CD14-positive monocyte (primary cell): Measurements from ENCODE around the gene DHCR7. TPM values are rescaled to one million over a fixed set of nuclear protein-coding genes. Genes with fewer than 3 reads are reported as not detected.

Experiments
- DNase-seq, 3 donors: peaks; one replicate each; pipeline ENCODE4 v3.0.0-alpha.2; 2011 to 2022
- H2AFZ ChIP-seq: 2 replicates; pipeline ENCODE4 v1.6.0; 2012; ENCODE audit warnings: mild to moderate bottlenecking, low read depth, low read length, inconsistent platforms; ENCODE audit not compliant: insufficient read depth, poor library complexity, severe bottlenecking
- H3K27ac ChIP-seq, 2 donors: 1 replicate in 1 of 2; 2 replicates in 1 of 2; pipeline ENCODE4 v1.5.1; 2012 to 2013; ENCODE audit warnings: low read length in 2 of 2, control low read depth in 1 of 2, inconsistent platforms in 1 of 2, low read depth in 1 of 2, mild to moderate bottlenecking in 1 of 2
- H3K27me3 ChIP-seq, 2 donors: one replicate each; pipeline versions ENCODE4 v1.6.0 to v1.6.1; 2011 to 2013; ENCODE audit warnings: low read length in 2 of 2; ENCODE audit not compliant: control insufficient read depth in 2 of 2, insufficient read depth in 2 of 2
- H3K36me3 ChIP-seq, 2 donors: replicated peaks in 1 of 2; 1 replicate in 1 of 2; 2 replicates in 1 of 2; pipeline versions ENCODE4 v1.5.1 to v1.6.1; 2012 to 2013; ENCODE audit warnings: low read length in 2 of 2, control low read depth in 1 of 2, inconsistent platforms in 1 of 2, mild to moderate bottlenecking in 1 of 2; ENCODE audit not compliant: insufficient read depth in 2 of 2, control insufficient read depth in 1 of 2
- H3K4me1 ChIP-seq, 2 donors: 1 replicate in 1 of 2; 2 replicates in 1 of 2; pipeline versions ENCODE4 v1.5.1 to v1.6.1; 2012 to 2013; ENCODE audit warnings: low read length in 2 of 2, control low read depth in 1 of 2, inconsistent platforms in 1 of 2, mild to moderate bottlenecking in 1 of 2, moderate library complexity in 1 of 2; ENCODE audit not compliant: insufficient read depth in 2 of 2, control insufficient read depth in 1 of 2
- H3K4me2 ChIP-seq: replicated peaks from 2 replicates; pipeline ENCODE3; 2012; ENCODE audit warnings: low read length, moderate library complexity, mild to moderate bottlenecking; ENCODE audit not compliant: poor library complexity, severe bottlenecking; ENCODE audit errors: extremely low read depth
- H3K4me3 ChIP-seq, 3 experiments: fragments of 200-600 bp in 1 of 3; sonication (generic) in 1 of 3; replicated peaks in 1 of 3; 1 replicate in 2 of 3; 2 replicates in 1 of 3; pipeline ENCODE4 v1.5.1; 2011 to 2013; ENCODE audit warnings: low read length in 3 of 3, mild to moderate bottlenecking in 3 of 3, control low read depth in 2 of 3, low read depth in 2 of 3, inconsistent platforms in 1 of 3, moderate library complexity in 1 of 3
- H3K79me2 ChIP-seq: 2 replicates; pipeline ENCODE4 v1.6.0; 2012; ENCODE audit warnings: mild to moderate bottlenecking, control low read depth, inconsistent platforms, low read length, moderate library complexity; ENCODE audit not compliant: insufficient read depth
- H3K9ac ChIP-seq: 2 replicates; pipeline ENCODE4 v1.6.0; 2017; ENCODE audit warnings: low read length, mild to moderate bottlenecking; ENCODE audit not compliant: insufficient read depth, poor library complexity, severe bottlenecking
- H3K9me3 ChIP-seq, 2 donors: replicated peaks in 1 of 2; 1 replicate in 1 of 2; 2 replicates in 1 of 2; pipeline versions ENCODE4 v1.5.1 to v1.6.1; 2012 to 2013; ENCODE audit warnings: low read length in 2 of 2, control low read depth in 1 of 2; ENCODE audit not compliant: control insufficient read depth in 1 of 2, insufficient read depth in 1 of 2
- H4K20me1 ChIP-seq: 2 replicates; pipeline ENCODE4 v1.6.0; 2012; ENCODE audit warnings: mild to moderate bottlenecking, low read length, control low read depth, moderate library complexity; ENCODE audit not compliant: insufficient read depth
- H3K27ac Mint-ChIP-seq, 7 donors: one replicate each; pipeline ENCODE4 v1.8.0; 2020; ENCODE audit warnings: mild to moderate bottlenecking in 7 of 7, mixed read lengths in 7 of 7, moderate library complexity in 6 of 7, inconsistent platforms in 2 of 7
- H3K27me3 Mint-ChIP-seq, 3 donors: one replicate each; pipeline ENCODE4 v1.8.0; 2021 to 2022; ENCODE audit warnings: low read depth in 3 of 3, mild to moderate bottlenecking in 3 of 3, mixed read lengths in 3 of 3, moderate library complexity in 3 of 3, inconsistent platforms in 1 of 3
- H3K36me3 Mint-ChIP-seq, 2 donors: one replicate each; pipeline ENCODE4 v1.8.0; 2020; ENCODE audit warnings: mixed read lengths in 2 of 2, inconsistent platforms in 1 of 2, mild to moderate bottlenecking in 1 of 2
- H3K4me1 Mint-ChIP-seq: one replicate; pipeline ENCODE4 v1.8.0; 2020; ENCODE audit warnings: mild to moderate bottlenecking, mixed read lengths
- H3K4me3 Mint-ChIP-seq, 2 donors: one replicate each; pipeline ENCODE4 v1.8.0; 2020; ENCODE audit warnings: mild to moderate bottlenecking in 2 of 2, mixed read lengths in 2 of 2, moderate library complexity in 1 of 2
- H3K9me3 Mint-ChIP-seq, 7 donors: one replicate each; pipeline ENCODE4 v1.8.0; 2020 to 2022; ENCODE audit warnings: mixed read lengths in 7 of 7, mild to moderate bottlenecking in 6 of 7, moderate library complexity in 6 of 7, inconsistent platforms in 2 of 7
- CTCF ChIP-seq: fragments of 200-600 bp; IDR thresholded peaks from one replicate; pipeline ENCODE4 v1.8.0; 2022; ENCODE audit warnings: antibody characterized with exemption, mild to moderate bottlenecking
- WGBS: methylation state at CpG from one replicate; pipeline ENCODE4 v1.1.5; 2013; ENCODE audit warnings: missing lambda C conversion rate; ENCODE audit not compliant: insufficient coverage; 5-methylcytosine and 5-hydroxymethylcytosine counted together
- intact Hi-C, 2 donors: fragments of 100-400 bp; cut with micrococcal nuclease; formaldehyde crosslinking; loops; one replicate each; pipeline versions ENCODE4 v1.15.0 to v1.15.1; 2023
- polyA plus RNA-seq, 3 donors: library from polyadenylated mRNA; depleted of rRNA in 1 of 3; unstranded in 2 of 3; stranded (reverse) in 1 of 3; fragments of 300-500 nt in 2 of 3; fragments of >200 nt in 1 of 3; fragmentation: Illumina TruSeq in 2 of 3; gene quantifications; 1 replicate in 2 of 3; 2 replicates in 1 of 3; pipeline ENCODE4 v1.2.3, GENCODE V29; 2012 to 2021

DHCR7 gene
- polyA plus RNA-seq, 3 donors: 2.2 to 3.9 (median 2.2) TPM

- Histone ChIP-seq H2AFZ (no peak overlapping the region), H3K79me2 (no peaks in the 10 kb centered on the region), H3K4me3 (no peak overlapping the region), H3K4me1 (no peaks in the 10 kb centered on the region), H3K9ac (no peak overlapping the region), H3K9me3 (peaks cover 0 to 10% of the 10 kb centered on the region in 2 donors), H3K4me2 (no peak overlapping the region), H3K27me3 (no peaks in the 10 kb centered on the region), H3K27ac (no peak overlapping the region), H3K36me3 (no peaks in the 10 kb centered on the region), H4K20me1 (no peaks in the 10 kb centered on the region)
- intact Hi-C loops: no loop called here
- no peaks in the 10 kb centered on the region for H3K4me1 Mint-ChIP-seq
- H3K27ac Mint-ChIP-seq: peak overlapping the region in 1 of 7 donors; percentile 18
- no peak for DNase-seq
- WGBS: 82% methylated on average over 6 of the region's 7 CpGs
- peaks cover 3 to 13% (median 12%) of the 10 kb centered on the region in 3 donors for H3K27me3 Mint-ChIP-seq
- H3K36me3 Mint-ChIP-seq: no peaks in the 10 kb centered on the region
- H3K4me3 Mint-ChIP-seq: no peak overlapping the region
- no peak for TF ChIP-seq CTCF
- H3K9me3 Mint-ChIP-seq: peaks cover 3 to 11% (median 8%) of the 10 kb centered on the region in 7 donors
Measured at GRCh38 chr11:71388637-71389235, 59.5 kb downstream of the DHCR7 start.

- no peaks in the 10 kb centered on the region for H3K79me2 ChIP-seq
- H3K27me3 ChIP-seq: no peaks in the 10 kb centered on the region
- H3K4me3 ChIP-seq: no peak overlapping the region
- no peak overlapping the region for H2AFZ ChIP-seq
- Mint-ChIP-seq H3K4me1 (no peaks in the 10 kb centered on the region), H3K9me3 (peaks cover 3 to 11% (median 8%) of the 10 kb centered on the region in 7 donors), H3K27ac (no peak overlapping the region), H3K27me3 (peaks cover 4 to 12% (median 12%) of the 10 kb centered on the region in 3 donors), H3K4me3 (no peak overlapping the region), H3K36me3 (no peaks in the 10 kb centered on the region)
- no peak for DNase-seq
- H3K9me3 ChIP-seq: peaks cover 0 to 10% of the 10 kb centered on the region in 2 donors
- no peak overlapping the region for H3K27ac ChIP-seq
- WGBS: 94% methylated on average over 23 of the region's 23 CpGs
- no peaks in the 10 kb centered on the region for H4K20me1 ChIP-seq
- H3K4me2 ChIP-seq: no peak overlapping the region
- H3K36me3 ChIP-seq: no peaks in the 10 kb centered on the region
- intact Hi-C loops: no loop called here
- H3K4me1 ChIP-seq: no peaks in the 10 kb centered on the region
- no peak overlapping the region for H3K9ac ChIP-seq
- TF ChIP-seq CTCF: no peak
Measured at GRCh38 chr11:71387784-71388636, 60.2 kb downstream of the DHCR7 start.
